HepG2 (cell line): Measurements from ENCODE around the gene CCL22. TPM values are rescaled to one million over a fixed set of nuclear protein-coding genes. Genes with fewer than 3 reads are reported as not detected.

ENCODE experiments used
- ATAC-seq: fragments of 200-7000 bp; cut with Tn5 transposase; 3 replicates; pipeline ENCODE4 v1.9.1; 2020; ENCODE audit warnings: mild to moderate bottlenecking, moderate library complexity
- BruUV-seq: library from RNA; stranded (reverse); fragments of 400-500 nt; replicated peaks from 2 replicates; lab custom pipeline; 2021; lab: Mats Ljungman, UMichigan
- CTCF ChIA-PET: fragments of 300-600 bp; formaldehyde crosslinking; extraction: SDS; loops from one replicate; lab custom pipeline; 2021; ENCODE audit warnings: low total read pairs, inconsistent platforms, low intra/inter-chr PET ratio; lab: Yijun Ruan, JAX
- POLR2A ChIA-PET: fragments of 350-600 bp; sonication (Branson Sonifier 250); formaldehyde crosslinking; loops from one replicate; lab custom pipeline; 2020; ENCODE audit warnings: antibody characterized with exemption, inconsistent platforms; lab: Yijun Ruan, JAX
- DNase-seq: peaks from one replicate; pipeline ENCODE4 v3.0.0-alpha.2; 2015; ENCODE audit warnings: low spot score
- FAIRE-seq: peaks from 3 replicates; lab custom pipeline; 2011; peaks lifted over from hg19 to GRCh38; lab: Jason Lieb, UNC
- H2AFZ ChIP-seq: one replicate; pipeline ENCODE4 v1.6.1; 2011; ENCODE audit warnings: low read length, inconsistent platforms
- H3K27ac ChIP-seq: fragments of 300-600 bp; 3 replicates; pipeline ENCODE4 v1.8.0; 2011; ENCODE audit warnings: mixed run types, mild to moderate bottlenecking, mixed read lengths, low read length, inconsistent platforms; ENCODE audit not compliant: insufficient read depth; ENCODE audit errors: extremely low read length
- H3K27me3 ChIP-seq, 2 experiments: fragments of 200-600 bp in 1 of 2; 2 replicates in 1 of 2; 3 replicates in 1 of 2; pipeline versions ENCODE4 v1.6.0 to v1.8.0; 2011; ENCODE audit warnings: low read length in 2 of 2, mild to moderate bottlenecking in 2 of 2, moderate library complexity in 2 of 2, inconsistent platforms in 1 of 2; ENCODE audit not compliant: insufficient read depth in 2 of 2, control insufficient read depth in 1 of 2
- H3K36me3 ChIP-seq, 2 experiments: fragments of 200-600 bp in 1 of 2; replicated peaks in 1 of 2; 2 replicates in 1 of 2; 3 replicates in 1 of 2; pipeline versions ENCODE4 v1.5.1 to v1.8.0; 2011; ENCODE audit warnings: low read length in 2 of 2, inconsistent platforms in 1 of 2; ENCODE audit not compliant: insufficient read depth in 2 of 2, control insufficient read depth in 1 of 2
- H3K4me1 ChIP-seq: 2 replicates; pipeline ENCODE4 v1.5.1; 2012; ENCODE audit warnings: low read length, inconsistent platforms; ENCODE audit not compliant: insufficient read depth
- H3K4me2 ChIP-seq: 2 replicates; pipeline ENCODE4 v1.6.0; 2011; ENCODE audit warnings: low read depth, low read length, inconsistent platforms
- H3K4me3 ChIP-seq, 3 experiments: fragments of 200-600 bp in 1 of 3; sonication (generic), shearing (Covaris generic) in 1 of 3; replicated peaks in 1 of 3; 2 replicates each; pipeline ENCODE4 v1.5.1; 2011 to 2016; ENCODE audit warnings: low read length in 3 of 3, inconsistent platforms in 2 of 3, low read depth in 2 of 3, mild to moderate bottlenecking in 2 of 3, control low read depth in 1 of 3, mixed read lengths in 1 of 3; ENCODE audit not compliant: insufficient read depth in 1 of 3
- H3K79me2 ChIP-seq: one replicate; pipeline ENCODE4 v1.6.1; 2011; ENCODE audit warnings: low read length, inconsistent platforms; ENCODE audit not compliant: insufficient read depth
- H3K9ac ChIP-seq: 2 replicates; pipeline ENCODE4 v1.6.0; 2011; ENCODE audit warnings: mild to moderate bottlenecking, low read depth, low read length, inconsistent platforms; ENCODE audit not compliant: insufficient read depth
- H3K9me3 ChIP-seq: 2 replicates; pipeline ENCODE4 v1.5.1; 2012; ENCODE audit warnings: mild to moderate bottlenecking, low read length
- H4K20me1 ChIP-seq: 2 replicates; pipeline ENCODE4 v1.6.0; 2011; ENCODE audit warnings: inconsistent platforms, mild to moderate bottlenecking, low read length, moderate library complexity; ENCODE audit not compliant: insufficient read depth
- HES4 ChIP-seq: sonication (generic); formaldehyde crosslinking; IDR thresholded peaks from 2 replicates; pipeline ENCODE4 v1.9.0; 2021; ENCODE audit warnings: mild to moderate bottlenecking, missing genetic modification reagents, borderline replicate concordance
- HNF4A ChIP-seq: sonication (generic); formaldehyde crosslinking; IDR thresholded peaks from 2 replicates; pipeline ENCODE4 v1.4.0; 2020; ENCODE audit warnings: missing genetic modification reagents
- IRF1 ChIP-seq: sonication (generic); formaldehyde crosslinking; IDR thresholded peaks from 2 replicates; pipeline ENCODE4 v1.4.0; 2020; ENCODE audit warnings: low read depth, mild to moderate bottlenecking, missing genetic modification reagents
- IRX3 ChIP-seq: sonication (generic); formaldehyde crosslinking; IDR thresholded peaks from 2 replicates; pipeline ENCODE4 v1.8.1; 2023; ENCODE audit warnings: mild to moderate bottlenecking, low read depth, missing genetic modification reagents, borderline replicate concordance
- MNT ChIP-seq: fragments of 450-650 bp; IDR thresholded peaks from 2 replicates; pipeline ENCODE4 v1.6.1; 2016
- NFKBIZ ChIP-seq: IDR thresholded peaks from 2 replicates; pipeline ENCODE4 v1.6.1; 2018; ENCODE audit warnings: missing genetic modification reagents, missing compliant biosample characterization
- PITX1 ChIP-seq: sonication (generic); formaldehyde crosslinking; IDR thresholded peaks from 2 replicates; pipeline ENCODE4 v1.5.1; 2020; ENCODE audit warnings: mild to moderate bottlenecking, missing genetic modification reagents
- TERF1 ChIP-seq: sonication (generic); formaldehyde crosslinking; IDR thresholded peaks from 2 replicates; pipeline ENCODE4 v1.8.0; 2022; ENCODE audit warnings: mild to moderate bottlenecking, missing genetic modification reagents, moderate library complexity
- ZFX ChIP-seq: sonication (generic); formaldehyde crosslinking; IDR thresholded peaks from 2 replicates; pipeline ENCODE4 v1.4.0; 2020; ENCODE audit warnings: mild to moderate bottlenecking, low read depth, missing genetic modification reagents, moderate library complexity
- ZNF280D ChIP-seq: sonication (generic); formaldehyde crosslinking; IDR thresholded peaks from 2 replicates; pipeline ENCODE4 v1.5.1; 2020; ENCODE audit warnings: mild to moderate bottlenecking, missing genetic modification reagents
- ZNF687 ChIP-seq: sonication (generic); formaldehyde crosslinking; IDR thresholded peaks from 2 replicates; pipeline ENCODE4 v1.5.1; 2020; ENCODE audit warnings: mild to moderate bottlenecking, missing genetic modification reagents, moderate library complexity
- WGBS: methylation state at CpG from one replicate; pipeline ENCODE4 v1.1.6; 2017; ENCODE audit warnings: low lambda C conversion rate; 5-methylcytosine and 5-hydroxymethylcytosine counted together
- in situ Hi-C: cut with HindIII; loops from 2 replicates; pipeline ENCODE4 v1.10.0; 2017; ENCODE audit warnings: low pct_unique_long_range_greater_than_20kb; ENCODE audit not compliant: extremely low pct_ligation_motif_present
- intact Hi-C: fragments of 100-400 bp; cut with micrococcal nuclease; formaldehyde crosslinking; loops from one replicate; pipeline ENCODE4 v1.10.0; 2022; ENCODE audit not compliant: unreplicated experiment
- polyA plus RNA-seq, 8 experiments: library from polyadenylated mRNA; depleted of rRNA in 3 of 8; stranded (reverse) in 7 of 8; unstranded in 1 of 8; fragments of >200 nt; fragmentation: Illumina TruSeq in 4 of 8; extraction: Trizol in 4 of 8; gene quantifications; 2 replicates each; pipeline versions ENCODE4 v1.2.1 to v1.2.3, GENCODE V29; 2011 to 2016; ENCODE audit warnings: low read depth in 4 of 8, missing spikeins in 1 of 8, mixed read lengths in 1 of 8; ENCODE audit not compliant: insufficient read depth in 1 of 8
- total RNA-seq, 5 experiments: library from RNA; depleted of rRNA; stranded (reverse); fragments of >200 nt; fragmentation: Illumina TruSeq; extraction: Trizol; gene quantifications; 2 replicates each; pipeline ENCODE4 v1.2.3, GENCODE V29; 2016; ENCODE audit warnings: low read depth in 1 of 5

CCL22 gene
- total and polyA plus RNA-seq, 2 of the 13 experiments (the other 11 are each of a cell fraction or from before 2014, with no cell fraction given) = not detected

- no TSS peak for BruUV-seq
- Histone ChIP-seq H3K27me3 (peaks cover 0 to 21% of the 10 kb centered on the region in 2 experiments; a peak in 3 of 5 replicates), H3K36me3 (no peaks in the 10 kb centered on the region), H3K4me1 (peaks cover 23% of the 10 kb centered on the region), H3K79me2 (no peaks in the 10 kb centered on the region), H3K4me3 (no peak overlapping the region; a peak in 1 of 6 replicates), H3K4me2 (peak overlapping the region; percentile 48), H3K9ac (0 out of 2 replicates have a peak overlapping the region, but pooled peaks have one; percentile 7), H2AFZ (peak overlapping the region; percentile 2), H4K20me1 (no peaks in the 10 kb centered on the region), H3K9me3 (no peaks in the 10 kb centered on the region), H3K27ac (no peak overlapping the region)
- ATAC-seq (peak; percentile 53), DNase-seq (peak; percentile 46), FAIRE-seq (no peak)
- ChIA-PET POLR2A (interaction anchor here (2.0 kb wide), 1 partner anchor 15 kb away, joined by 11 read pairs; the partner anchor contains the start of gene CX3CL1), CTCF (no interaction called here)
- intact Hi-C loops = no loop called here
- in situ Hi-C loops = no loop called here
- 27% methylated on average over 9 of the region's 9 CpGs for WGBS
- TF ChIP-seq IRF1 (CRISPR knock-in tag) = no peak
- TF ChIP-seq ZNF280D = no peak
- TF ChIP-seq IRX3 = no peak
- TF ChIP-seq ZFX (CRISPR knock-in tag) = peak; percentile 51
- TF ChIP-seq NFKBIZ (CRISPR knock-in tag) = no peak
- no peak for TF ChIP-seq TERF1 (CRISPR knock-in tag)
- peak; percentile 91 for TF ChIP-seq MNT
- no peak for TF ChIP-seq PITX1 (CRISPR knock-in tag)
- 0 out of 2 replicates have a peak, but pooled peaks have one; percentile 7 for TF ChIP-seq HNF4A
- peak; percentile 39; the same call in 1 of the 2 replicates for TF ChIP-seq ZNF687 (CRISPR knock-in tag)
- TF ChIP-seq HES4 (CRISPR knock-in tag) = 0 out of 2 replicates have a peak, but pooled peaks have one; percentile 56
Measured at GRCh38 chr16:57357330-57358085, 1.1 kb upstream of the CCL22 start.
